Small intestine (tissue), 7 donors: Measurements from ENCODE around the gene PIEZO2. TPM values are rescaled to one million over a fixed set of nuclear protein-coding genes. Genes with fewer than 3 reads are reported as not detected.

Experiments used
- DNase-seq, 2 donors: peaks; one replicate each; pipeline versions ENCODE4 v3.0.0 to v3.0.0-alpha.2; 2013
- FAIRE-seq: peaks from 2 replicates; lab custom pipeline; 2012; peaks lifted over from hg19 to GRCh38; lab: Jason Lieb, UNC
- H3K27ac ChIP-seq, 3 donors: one replicate each; pipeline ENCODE4 v1.5.1; 2013; ENCODE audit warnings: low read length in 2 of 3, mild to moderate bottlenecking in 2 of 3, control low read depth in 1 of 3, inconsistent platforms in 1 of 3, low read depth in 1 of 3, moderate library complexity in 1 of 3
- H3K27me3 ChIP-seq, 3 donors: one replicate each; pipeline ENCODE4 v1.6.1; 2013; ENCODE audit warnings: low read length in 3 of 3, inconsistent platforms in 1 of 3; ENCODE audit not compliant: control insufficient read depth in 3 of 3, insufficient read depth in 3 of 3
- H3K36me3 ChIP-seq, 3 donors: one replicate each; pipeline ENCODE4 v1.6.1; 2013; ENCODE audit warnings: low read length in 3 of 3, inconsistent platforms in 1 of 3, low read depth in 1 of 3, mild to moderate bottlenecking in 1 of 3, moderate library complexity in 1 of 3; ENCODE audit not compliant: control insufficient read depth in 3 of 3, insufficient read depth in 2 of 3
- H3K4me1 ChIP-seq, 3 donors: one replicate each; pipeline ENCODE4 v1.6.1; 2013; ENCODE audit warnings: low read length in 2 of 3, inconsistent platforms in 1 of 3, low read depth in 1 of 3, mild to moderate bottlenecking in 1 of 3, moderate library complexity in 1 of 3; ENCODE audit not compliant: control insufficient read depth in 3 of 3, insufficient read depth in 2 of 3
- H3K4me3 ChIP-seq, 3 donors: one replicate each; pipeline ENCODE4 v1.5.1; 2013; ENCODE audit warnings: low read length in 3 of 3, control low read depth in 1 of 3, inconsistent platforms in 1 of 3, low read depth in 1 of 3, mild to moderate bottlenecking in 1 of 3, moderate library complexity in 1 of 3
- H3K9me3 ChIP-seq, 2 donors: one replicate each; pipeline ENCODE4 v1.6.1; 2013; ENCODE audit warnings: low read depth in 1 of 2, low read length in 1 of 2; ENCODE audit not compliant: control insufficient read depth in 2 of 2, insufficient read depth in 1 of 2
- WGBS, 3 donors: extraction: QIAGEN DNeasy Blood & Tissue Kit; methylation state at CpG; one replicate each; pipeline ENCODE4 v1.1.7; 2013; 5-methylcytosine and 5-hydroxymethylcytosine counted together
- polyA plus RNA-seq, 4 donors: library from polyadenylated mRNA; stranded (reverse) in 3 of 4; unstranded in 1 of 4; fragments of 200-250 nt in 3 of 4; fragments of 120-200 nt in 1 of 4; gene quantifications; one replicate each; pipeline versions ENCODE4 v1.2.1 to v1.2.3, GENCODE V29; 2013
- donor health status: healthy with polysubstance abuse.
- donor health status: control.
- donor health status: control.
- donor health status: Bipolar disorder and iron deficiency.
- donor health status: healthy.

The PIEZO2 gene
- polyA plus RNA-seq, 4 donors = 0.81 to 30.2 (median 1.8) TPM; not detected in 1

- Histone ChIP-seq H3K9me3 (no peaks in the 10 kb centered on the region), H3K36me3 (no peaks in the 10 kb centered on the region), H3K27ac (no peak overlapping the region), H3K4me3 (no peak overlapping the region), H3K27me3 (no peaks in the 10 kb centered on the region), H3K4me1 (peaks cover 0 to 3% (median 0%) of the 10 kb centered on the region in 3 donors)
- FAIRE-seq (no peak), DNase-seq (no peak)
- WGBS, 3 donors = 67 to 75% (median 74%) methylated on average over 4 of the region's 4 CpGs
Measured at GRCh38 chr18:10913919-10914318, 235.4 kb downstream of the PIEZO2 start.

GRCh38 chr18:10912790-10913545 lies 236.4 kb downstream of the PIEZO2 start:
- Histone ChIP-seq H3K27ac (peak overlapping the region in 1 of 3 donors; percentile 53), H3K27me3 (no peaks in the 10 kb centered on the region), H3K36me3 (no peaks in the 10 kb centered on the region), H3K4me1 (peaks cover 0 to 3% (median 0%) of the 10 kb centered on the region in 3 donors), H3K4me3 (no peak overlapping the region), H3K9me3 (no peaks in the 10 kb centered on the region)
- WGBS, 3 donors = 69 to 75% (median 73%) methylated on average over 6 of the region's 6 CpGs
- FAIRE-seq (no peak), DNase-seq (peak in 1 of 2 donors; percentile 65)

- Histone ChIP-seq H3K4me1 (peaks cover 0 to 3% (median 0%) of the 10 kb centered on the region in 3 donors), H3K27ac (no peak overlapping the region), H3K9me3 (no peaks in the 10 kb centered on the region), H3K36me3 (no peaks in the 10 kb centered on the region), H3K4me3 (no peak overlapping the region), H3K27me3 (no peaks in the 10 kb centered on the region)
- no peak for DNase-seq
- no peak for FAIRE-seq
- 87 to 94% (median 92%) methylated on average over 4 of the region's 4 CpGs for WGBS, 3 donors
Measured at GRCh38 chr18:10909724-10910123, 239.6 kb downstream of the PIEZO2 start.

GRCh38 chr18:10908760-10909159 lies 240.6 kb downstream of the PIEZO2 start:
- FAIRE-seq (no peak), DNase-seq (no peak)
- no peak overlapping the region for H3K27ac ChIP-seq
- H3K4me3 ChIP-seq = no peak overlapping the region
- H3K27me3 ChIP-seq = no peaks in the 10 kb centered on the region
- H3K9me3 ChIP-seq = no peaks in the 10 kb centered on the region
- 73 to 87% (median 77%) methylated on average over 5 of the region's 5 CpGs for WGBS, 3 donors
- no peaks in the 10 kb centered on the region for H3K36me3 ChIP-seq
- peaks cover 0 to 3% (median 0%) of the 10 kb centered on the region in 3 donors for H3K4me1 ChIP-seq

- Histone ChIP-seq H3K36me3 (no peaks in the 10 kb centered on the region), H3K9me3 (no peaks in the 10 kb centered on the region), H3K27ac (no peak overlapping the region), H3K4me1 (no peaks in the 10 kb centered on the region), H3K4me3 (no peak overlapping the region), H3K27me3 (no peaks in the 10 kb centered on the region)
- DNase-seq (no peak), FAIRE-seq (no peak)
- 77 to 90% (median 88%) methylated on average over 1 of the region's 1 CpG for WGBS, 3 donors
Measured at GRCh38 chr18:10907749-10908148, 241.6 kb downstream of the PIEZO2 start.

GRCh38 chr18:10901329-10901728 lies 248.0 kb downstream of the PIEZO2 start:
- Histone ChIP-seq H3K36me3 (no peaks in the 10 kb centered on the region), H3K4me1 (no peaks in the 10 kb centered on the region), H3K27ac (peak overlapping the region in 1 of 3 donors; percentile 19), H3K4me3 (no peak overlapping the region), H3K27me3 (no peaks in the 10 kb centered on the region), H3K9me3 (no peaks in the 10 kb centered on the region)
- WGBS, 3 donors = 53 to 73% (median 56%) methylated on average over 2 of the region's 2 CpGs
- no peak for FAIRE-seq
- peak in 1 of 2 donors; percentile 65 for DNase-seq

- Histone ChIP-seq H3K36me3 (no peaks in the 10 kb centered on the region), H3K27ac (no peak overlapping the region), H3K27me3 (no peaks in the 10 kb centered on the region), H3K4me3 (no peak overlapping the region), H3K9me3 (no peaks in the 10 kb centered on the region), H3K4me1 (no peaks in the 10 kb centered on the region)
- 53 to 74% (median 59%) methylated on average over 4 of the region's 4 CpGs for WGBS, 3 donors
- FAIRE-seq (no peak), DNase-seq (no peak)
Measured at GRCh38 chr18:10900435-10900834, 248.9 kb downstream of the PIEZO2 start.

- no peaks in the 10 kb centered on the region for H3K4me1 ChIP-seq
- DNase-seq (no peak), FAIRE-seq (no peak)
- 58 to 78% (median 64%) methylated on average over 1 of the region's 1 CpG for WGBS, 3 donors
- no peaks in the 10 kb centered on the region for H3K27me3 ChIP-seq
- H3K27ac ChIP-seq = no peak overlapping the region
- no peaks in the 10 kb centered on the region for H3K36me3 ChIP-seq
- H3K4me3 ChIP-seq = no peak overlapping the region
- no peaks in the 10 kb centered on the region for H3K9me3 ChIP-seq
Measured at GRCh38 chr18:10899481-10899880, 249.9 kb downstream of the PIEZO2 start.
